IMR-90 (cell line): Measurements from ENCODE around the gene PTTG1IP2. TPM values are rescaled to one million over a fixed set of nuclear protein-coding genes. Genes with fewer than 3 reads are reported as not detected.

ENCODE experiments used
- ATAC-seq: fragments of 200-7000 bp; cut with Tn5 transposase; 2 replicates; pipeline ENCODE4 v1.9.1; 2020; ENCODE audit warnings: low read depth, mild to moderate bottlenecking, moderate library complexity
- BruUV-seq: library from RNA; stranded (reverse); fragments of 400-500 nt; replicated peaks from 2 replicates; lab custom pipeline; 2021; lab: Mats Ljungman, UMichigan
- CTCF ChIA-PET: fragments of 300-600 bp; formaldehyde crosslinking; extraction: SDS; loops from one replicate; lab custom pipeline; 2021; ENCODE audit warnings: antibody characterized with exemption; lab: Yijun Ruan, JAX
- POLR2A ChIA-PET: fragments of 300-600 bp; sonication (Branson Sonifier 250); formaldehyde crosslinking; loops from one replicate; lab custom pipeline; 2022; ENCODE audit warnings: antibody characterized with exemption; ENCODE audit not compliant: unreplicated experiment; lab: Charles Lee
- DNase-seq: peaks from one replicate; pipeline ENCODE4 v3.0.0; 2013
- H2AFZ ChIP-seq: replicated peaks from 2 replicates; pipeline ENCODE3; 2013; ENCODE audit warnings: low read length, mild to moderate bottlenecking; ENCODE audit not compliant: poor library complexity
- H2AK5ac ChIP-seq: 2 replicates; pipeline ENCODE4 v1.6.1; 2013; ENCODE audit warnings: low read depth, low read length, inconsistent platforms
- H2AK9ac ChIP-seq: replicated peaks from 2 replicates; pipeline ENCODE3; 2013; ENCODE audit warnings: mild to moderate bottlenecking, low read depth, low read length, moderate library complexity; ENCODE audit not compliant: poor library complexity
- H2BK120ac ChIP-seq: 2 replicates; pipeline ENCODE4 v1.6.1; 2013; ENCODE audit warnings: low read depth, low read length, inconsistent platforms
- H2BK15ac ChIP-seq: 3 replicates; pipeline ENCODE4 v1.6.1; 2013; ENCODE audit warnings: low read depth, low read length, inconsistent platforms
- H2BK20ac ChIP-seq: 2 replicates; pipeline ENCODE4 v1.6.1; 2013; ENCODE audit warnings: low read depth, mild to moderate bottlenecking, inconsistent platforms, low read length, moderate library complexity
- H2BK5ac ChIP-seq: 2 replicates; pipeline ENCODE4 v1.6.1; 2013; ENCODE audit warnings: mild to moderate bottlenecking, low read depth, low read length, inconsistent platforms; ENCODE audit not compliant: poor library complexity, severe bottlenecking
- H3K14ac ChIP-seq: replicated peaks from 2 replicates; pipeline ENCODE4 v1.6.1; 2013; ENCODE audit warnings: low read depth, low read length, inconsistent platforms
- H3K18ac ChIP-seq: 2 replicates; pipeline ENCODE4 v1.6.1; 2013; ENCODE audit warnings: low read depth, low read length, control low read depth
- H3K23ac ChIP-seq: 2 replicates; pipeline ENCODE4 v1.6.1; 2013; ENCODE audit warnings: low read depth, low read length, inconsistent platforms
- H3K27ac ChIP-seq: 2 replicates; pipeline ENCODE4 v1.5.1; 2013; ENCODE audit warnings: mild to moderate bottlenecking, control low read depth, low read length; ENCODE audit not compliant: insufficient read depth
- H3K27me3 ChIP-seq: 2 replicates; pipeline ENCODE4 v1.6.1; 2013; ENCODE audit warnings: low read length; ENCODE audit not compliant: control insufficient read depth, insufficient read depth
- H3K36me3 ChIP-seq: 2 replicates; pipeline ENCODE4 v1.6.1; 2013; ENCODE audit warnings: low read length, mixed read lengths; ENCODE audit not compliant: control insufficient read depth, insufficient read depth
- H3K4ac ChIP-seq: 2 replicates; pipeline ENCODE4 v1.6.1; 2013; ENCODE audit warnings: low read depth, low read length, inconsistent platforms
- H3K4me1 ChIP-seq: 2 replicates; pipeline ENCODE4 v1.6.1; 2013; ENCODE audit warnings: low read length, mixed read lengths; ENCODE audit not compliant: control insufficient read depth, insufficient read depth
- H3K4me2 ChIP-seq: 2 replicates; pipeline ENCODE4 v1.6.1; 2013; ENCODE audit warnings: low read depth, mild to moderate bottlenecking, control low read depth, low read length, moderate library complexity
- H3K4me3 ChIP-seq: 2 replicates; pipeline ENCODE4 v1.5.1; 2013; ENCODE audit warnings: low read depth, mild to moderate bottlenecking, control low read depth, low read length, moderate library complexity; ENCODE audit not compliant: insufficient read depth
- H3K56ac ChIP-seq: 2 replicates; pipeline ENCODE4 v1.6.1; 2013; ENCODE audit warnings: low read length, inconsistent platforms; ENCODE audit not compliant: insufficient read depth; ENCODE audit errors: extremely low read depth
- H3K79me1 ChIP-seq, 2 experiments: 2 replicates each; pipeline ENCODE4 v1.6.1; 2013; ENCODE audit warnings: low read length in 2 of 2, inconsistent platforms in 1 of 2, low read depth in 1 of 2
- H3K9ac ChIP-seq: 2 replicates; pipeline ENCODE4 v1.6.1; 2013; ENCODE audit warnings: low read depth, low read length, control low read depth
- H3K9me1 ChIP-seq: 2 replicates; pipeline ENCODE4 v1.6.1; 2013; ENCODE audit warnings: low read length, inconsistent platforms; ENCODE audit not compliant: insufficient read depth
- H3K9me3 ChIP-seq: 2 replicates; pipeline ENCODE4 v1.6.1; 2013; ENCODE audit warnings: low read length; ENCODE audit not compliant: control insufficient read depth, insufficient read depth
- H4K20me1 ChIP-seq: 2 replicates; pipeline ENCODE4 v1.6.1; 2013; ENCODE audit warnings: low read length, inconsistent platforms; ENCODE audit not compliant: insufficient read depth
- H4K5ac ChIP-seq: 2 replicates; pipeline ENCODE4 v1.6.1; 2013; ENCODE audit warnings: mild to moderate bottlenecking, low read depth, low read length, control low read depth
- H4K8ac ChIP-seq, 2 experiments: 2 replicates each; pipeline ENCODE4 v1.6.1; 2013; ENCODE audit warnings: low read depth in 2 of 2, low read length in 2 of 2, control low read depth in 1 of 2, inconsistent platforms in 1 of 2
- H4K91ac ChIP-seq: 2 replicates; pipeline ENCODE4 v1.6.1; 2013; ENCODE audit warnings: low read depth, low read length, inconsistent platforms; ENCODE audit not compliant: insufficient read depth
- BHLHE40 ChIP-seq: fragments of 150-350 bp; IDR thresholded peaks from 2 replicates; pipeline ENCODE4 v1.6.1; 2016; ENCODE audit warnings: mild to moderate bottlenecking, low read depth, low read length
- CEBPB ChIP-seq: IDR thresholded peaks from 2 replicates; pipeline ENCODE4 v1.6.1; 2012; ENCODE audit warnings: low read depth, low read length, improper control_type of control experiment
- CHD1 ChIP-seq: IDR thresholded peaks from 2 replicates; pipeline ENCODE4 v1.6.1; 2012; ENCODE audit warnings: low read depth, low read length, improper control_type of control experiment
- CTCF ChIP-seq: conservative IDR thresholded peaks from 2 replicates; pipeline ENCODE4 v1.5.1; 2012; ENCODE audit warnings: mild to moderate bottlenecking, low read depth, low read length, improper control_type of control experiment
- ELK1 ChIP-seq: fragments of 150-350 bp; IDR thresholded peaks from 2 replicates; pipeline ENCODE4 v1.6.1; 2016; ENCODE audit warnings: low read depth, mild to moderate bottlenecking, low read length, moderate library complexity, borderline replicate concordance
- FOS ChIP-seq: fragments of 150-350 bp; IDR thresholded peaks from 2 replicates; pipeline ENCODE4 v1.6.1; 2016; ENCODE audit warnings: low read depth, low read length
- MAFK ChIP-seq: IDR thresholded peaks from 2 replicates; pipeline ENCODE4 v1.6.1; 2012; ENCODE audit warnings: low read depth, low read length, improper control_type of control experiment
- MAZ ChIP-seq: IDR thresholded peaks from 2 replicates; pipeline ENCODE4 v1.6.1; 2012; ENCODE audit warnings: low read depth, mild to moderate bottlenecking, low read length, improper control_type of control experiment, moderate library complexity, borderline replicate concordance
- MXI1 ChIP-seq: IDR thresholded peaks from 2 replicates; pipeline ENCODE4 v1.6.1; 2012; ENCODE audit warnings: low read depth, mild to moderate bottlenecking, low read length, moderate library complexity, borderline replicate concordance
- NFE2L2 ChIP-seq: fragments of 150-350 bp; IDR thresholded peaks from 2 replicates; pipeline ENCODE4 v1.6.1; 2016; ENCODE audit warnings: low read depth, mild to moderate bottlenecking, low read length
- POLR2A ChIP-seq: IDR thresholded peaks from 2 replicates; pipeline ENCODE4 v1.6.1; 2012; ENCODE audit warnings: mild to moderate bottlenecking, low read depth, low read length
- RAD21 ChIP-seq: IDR thresholded peaks from 2 replicates; pipeline ENCODE4 v1.6.1; 2012; ENCODE audit warnings: low read length, improper control_type of control experiment
- RCOR1 ChIP-seq: IDR thresholded peaks from 2 replicates; pipeline ENCODE4 v1.6.1; 2012; ENCODE audit warnings: mild to moderate bottlenecking, low read length, improper control_type of control experiment; ENCODE audit not compliant: insufficient replicate concordance
- RFX5 ChIP-seq: IDR thresholded peaks from 2 replicates; pipeline ENCODE4 v1.8.0; 2012; ENCODE audit warnings: low read depth, mild to moderate bottlenecking, low read length, moderate library complexity
- SMC3 ChIP-seq: fragments of 150-350 bp; IDR thresholded peaks from 2 replicates; pipeline ENCODE4 v1.6.1; 2016; ENCODE audit warnings: low read depth, mild to moderate bottlenecking, antibody characterized with exemption, low read length, moderate library complexity
- USF2 ChIP-seq: fragments of 150-350 bp; IDR thresholded peaks from 2 replicates; pipeline ENCODE4 v1.6.1; 2017; ENCODE audit warnings: mild to moderate bottlenecking, antibody characterized with exemption, low read length, low read depth
- WGBS, 2 experiments: methylation state at CpG; one replicate each; pipeline versions ENCODE4 v1.1.5 to v1.1.7; 2013; ENCODE audit warnings: missing lambda C conversion rate in 2 of 2; ENCODE audit not compliant: insufficient read length in 1 of 2; ENCODE audit errors: extremely low coverage in 2 of 2; 5-methylcytosine and 5-hydroxymethylcytosine counted together
- dilution Hi-C: fragments of 300-500 bp; cut with HindIII; formaldehyde crosslinking; loops from one replicate; pipeline ENCODE4 v1.14.3; 2018; ENCODE audit warnings: low sequenced_read_pairs; ENCODE audit not compliant: unreplicated experiment
- in situ Hi-C: fragments of 300-500 bp; cut with MboI; formaldehyde crosslinking; loops from 3 replicates; pipeline ENCODE4 v1.14.3; 2019; ENCODE audit warnings: low sequenced_read_pairs, inconsistent platforms, mixed read lengths
- intact Hi-C: fragments of 100-400 bp; cut with micrococcal nuclease; formaldehyde crosslinking; loops from 2 replicates; pipeline ENCODE4 v1.10.0; 2022
- polyA plus RNA-seq, 3 experiments: library from polyadenylated mRNA; depleted of rRNA; stranded (reverse); fragments of >200 nt; gene quantifications; 2 replicates each; pipeline ENCODE4 v1.2.3, GENCODE V29; 2012; ENCODE audit warnings: low replicate concordance in 1 of 3
- total RNA-seq: library from RNA; depleted of rRNA; stranded (reverse); fragments of >200 nt; gene quantifications from 2 replicates; pipeline ENCODE4 v1.2.3, GENCODE V29; 2012

PTTG1IP2 gene
- total and polyA plus RNA-seq, 2 of the 4 experiments (the other 2 are of a cell fraction) = not detected

GRCh38 chr7:90424720-90425119, 44.7 kb upstream of the PTTG1IP2 start:
- no peak overlapping the region for H3K18ac ChIP-seq
- DNase-seq = no peak
- H4K5ac ChIP-seq = no peak overlapping the region
- H4K20me1 ChIP-seq = no peaks in the 10 kb centered on the region
- ChIA-PET POLR2A (no interaction called here), CTCF (no interaction called here)
- dilution Hi-C loops = no loop called here
- BruUV-seq = no TSS peak
- no peak overlapping the region for H2AK5ac ChIP-seq
- no peaks in the 10 kb centered on the region for H3K4me1 ChIP-seq
- H2BK20ac ChIP-seq = no peak overlapping the region
- no peak overlapping the region for H3K23ac ChIP-seq
- H3K27me3 ChIP-seq = no peaks in the 10 kb centered on the region
- H3K56ac ChIP-seq = no peak overlapping the region
- TF ChIP-seq RFX5 = no peak
- TF ChIP-seq MXI1 = no peak
- no peak for TF ChIP-seq CEBPB
- TF ChIP-seq RCOR1 = no peak
- no peak for TF ChIP-seq POLR2A
- no peak for TF ChIP-seq USF2
- no peak for TF ChIP-seq NFE2L2
- TF ChIP-seq MAFK = no peak
- no peak for TF ChIP-seq SMC3
- no peak for TF ChIP-seq CHD1
- no peak for TF ChIP-seq CTCF
- TF ChIP-seq ELK1 = no peak
- TF ChIP-seq RAD21 = no peak
- TF ChIP-seq BHLHE40 = no peak
- TF ChIP-seq FOS = no peak
- TF ChIP-seq MAZ = no peak
- no peak overlapping the region for H4K8ac ChIP-seq
- intact Hi-C loops = no loop called here
- no peaks in the 10 kb centered on the region for H3K9me1 ChIP-seq
- H2BK15ac ChIP-seq = no peak overlapping the region
- no peaks in the 10 kb centered on the region for H3K36me3 ChIP-seq
- H2BK120ac ChIP-seq = no peak overlapping the region
- H2BK5ac ChIP-seq = no peak overlapping the region
- H4K91ac ChIP-seq = no peak overlapping the region
- no peak overlapping the region for H3K14ac ChIP-seq
- H3K27ac ChIP-seq = no peak overlapping the region
- in situ Hi-C loops = no loop called here
- no peaks in the 10 kb centered on the region for H3K9me3 ChIP-seq
- no peaks in the 10 kb centered on the region for H3K79me1 ChIP-seq
- no peak overlapping the region for H3K4me2 ChIP-seq
- no peak overlapping the region for H2AK9ac ChIP-seq
- no peak overlapping the region for H3K4ac ChIP-seq
- H3K9ac ChIP-seq = no peak overlapping the region
- WGBS, 2 experiments = no CpG with 5 or more reads among the region's 3 CpGs
- no peak overlapping the region for H2AFZ ChIP-seq
- H3K4me3 ChIP-seq = no peak overlapping the region
- no peak for ATAC-seq
